SU-DHL-6 (cell line): ENCODE results near the gene C19orf81.

Experiments
- H2AFZ ChIP-seq: fragments of 200-600 bp; sonication (generic); 2 replicates; pipeline ENCODE4 v1.6.1; 2014; ENCODE audit warnings: low read depth, mild to moderate bottlenecking, moderate library complexity, mixed read lengths, antibody characterized with exemption, low read length; ENCODE audit not compliant: severe bottlenecking
- H3F3A ChIP-seq: fragments of 200-600 bp; shearing (Covaris generic); 2 replicates; pipeline ENCODE4 v1.6.0; 2016; ENCODE audit warnings: antibody characterized with exemption, mild to moderate bottlenecking; ENCODE audit not compliant: insufficient read depth
- H3K27ac ChIP-seq: fragments of 200-600 bp; sonication (generic); 2 replicates; pipeline ENCODE4 v1.5.1; 2016; ENCODE audit warnings: low read depth, mild to moderate bottlenecking, low read length, moderate library complexity, mixed read lengths
- H3K27me3 ChIP-seq: fragments of 200-600 bp; sonication (generic), shearing (Covaris generic); 2 replicates; pipeline ENCODE4 v1.6.0; 2014; ENCODE audit warnings: mild to moderate bottlenecking, low read length
- H3K36me3 ChIP-seq: fragments of 200-600 bp; sonication (generic); 2 replicates; pipeline ENCODE4 v1.6.1; 2014; ENCODE audit warnings: mild to moderate bottlenecking, low read length, mixed read lengths
- H3K4me2 ChIP-seq: fragments of 300-600, 200-600 bp; shearing (Covaris generic), sonication (generic); 2 replicates; pipeline ENCODE4 v1.6.0; 2014; ENCODE audit warnings: low read length, low read depth, mild to moderate bottlenecking; ENCODE audit not compliant: poor library complexity, severe bottlenecking
- H3K4me3 ChIP-seq: fragments of 200-600 bp; sonication (generic); 2 replicates; pipeline ENCODE4 v1.5.1; 2014; ENCODE audit warnings: antibody characterized with exemption, low read length, mild to moderate bottlenecking, mixed read lengths; ENCODE audit not compliant: insufficient read depth, poor library complexity, severe bottlenecking
- H3K79me2 ChIP-seq: fragments of 200-600 bp; sonication (generic); 2 replicates; pipeline ENCODE4 v1.6.1; 2014; ENCODE audit warnings: mild to moderate bottlenecking, low read length, moderate library complexity; ENCODE audit not compliant: insufficient read depth
- H3K9ac ChIP-seq: fragments of 200-600 bp; sonication (generic); 2 replicates; pipeline ENCODE4 v1.7.0; 2014; ENCODE audit warnings: mild to moderate bottlenecking, low read length
- H3K9me2 ChIP-seq: fragments of 200-600 bp; sonication (generic); replicated peaks from 2 replicates; pipeline ENCODE4 v1.6.1; 2014; ENCODE audit warnings: low read length; ENCODE audit not compliant: insufficient read depth
- H3K9me3 ChIP-seq: fragments of 200-600 bp; sonication (generic); 2 replicates; pipeline ENCODE4 v1.6.1; 2014; ENCODE audit warnings: low read length, mixed read lengths; ENCODE audit not compliant: insufficient read depth
- H4K20me1 ChIP-seq: fragments of 200-600 bp; sonication (generic); 2 replicates; pipeline ENCODE4 v1.6.1; 2014; ENCODE audit warnings: low read depth, mild to moderate bottlenecking, antibody characterized with exemption, low read length, moderate library complexity, mixed read lengths
- EZH2phosphoT487 ChIP-seq: fragments of 200-600 bp; sonication (generic), shearing (Covaris generic); conservative IDR thresholded peaks from 2 replicates; pipeline ENCODE4 v1.6.1; 2018; ENCODE audit warnings: mild to moderate bottlenecking, antibody characterized with exemption, low read length, moderate library complexity, mixed read lengths
- TF ChIP-seq, protein P1 (sequence below): fragments of 200-600 bp; sonication (generic); IDR thresholded peaks from one replicate; pipeline ENCODE4 v1.5.1; 2017; ENCODE audit warnings: antibody characterized with exemption, mild to moderate bottlenecking, low read length, moderate library complexity; ENCODE audit not compliant: insufficient read depth, poor library complexity, severe bottlenecking

C19orf81 gene

DNA sequence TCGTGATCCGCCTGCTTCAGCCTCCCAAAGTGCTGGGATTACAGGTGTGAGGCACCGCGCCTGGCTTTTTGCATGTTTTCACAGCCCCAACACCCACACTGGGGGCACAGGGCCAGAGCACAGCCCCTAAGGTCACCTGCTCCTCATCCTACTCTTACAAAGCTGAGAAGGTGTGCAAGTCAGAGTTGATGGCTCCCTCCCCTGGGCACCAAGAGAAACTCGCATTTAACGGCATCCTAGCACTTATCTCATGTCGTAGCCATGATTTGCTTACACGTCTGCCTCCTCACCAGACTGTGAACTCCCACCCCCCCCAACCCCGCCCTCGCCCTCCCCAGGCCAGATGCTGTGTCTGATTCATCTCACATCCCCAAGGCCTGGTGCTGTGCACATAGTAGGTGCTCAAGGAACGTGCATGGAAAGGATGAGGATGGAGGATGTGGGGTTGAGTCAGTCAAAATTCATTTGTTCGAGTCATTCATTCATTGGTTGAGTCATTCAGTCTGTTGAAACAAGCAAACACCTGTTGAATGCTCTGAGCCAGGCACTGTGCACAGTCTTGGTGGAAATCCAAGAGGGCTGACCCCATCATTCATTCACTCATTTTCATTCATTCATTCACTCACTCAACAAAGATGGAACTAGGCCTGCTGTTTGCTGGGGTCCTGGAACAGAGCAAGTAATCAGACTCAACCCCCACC lies 59.1 kb downstream of the C19orf81 start:
- Histone ChIP-seq H3K9me2 (no peaks in the 10 kb centered on the region), H4K20me1 (no peaks in the 10 kb centered on the region), H3K27me3 (no peaks in the 10 kb centered on the region), H3K36me3 (no peaks in the 10 kb centered on the region), H3K4me3 (no peak overlapping the region), H3F3A (no peaks in the 10 kb centered on the region), H3K4me2 (no peak overlapping the region), H3K9me3 (no peaks in the 10 kb centered on the region), H3K79me2 (no peaks in the 10 kb centered on the region), H3K9ac (no peak overlapping the region), H3K27ac (no peak overlapping the region), H2AFZ (no peak overlapping the region)
- TF ChIP-seq, protein P1, sequence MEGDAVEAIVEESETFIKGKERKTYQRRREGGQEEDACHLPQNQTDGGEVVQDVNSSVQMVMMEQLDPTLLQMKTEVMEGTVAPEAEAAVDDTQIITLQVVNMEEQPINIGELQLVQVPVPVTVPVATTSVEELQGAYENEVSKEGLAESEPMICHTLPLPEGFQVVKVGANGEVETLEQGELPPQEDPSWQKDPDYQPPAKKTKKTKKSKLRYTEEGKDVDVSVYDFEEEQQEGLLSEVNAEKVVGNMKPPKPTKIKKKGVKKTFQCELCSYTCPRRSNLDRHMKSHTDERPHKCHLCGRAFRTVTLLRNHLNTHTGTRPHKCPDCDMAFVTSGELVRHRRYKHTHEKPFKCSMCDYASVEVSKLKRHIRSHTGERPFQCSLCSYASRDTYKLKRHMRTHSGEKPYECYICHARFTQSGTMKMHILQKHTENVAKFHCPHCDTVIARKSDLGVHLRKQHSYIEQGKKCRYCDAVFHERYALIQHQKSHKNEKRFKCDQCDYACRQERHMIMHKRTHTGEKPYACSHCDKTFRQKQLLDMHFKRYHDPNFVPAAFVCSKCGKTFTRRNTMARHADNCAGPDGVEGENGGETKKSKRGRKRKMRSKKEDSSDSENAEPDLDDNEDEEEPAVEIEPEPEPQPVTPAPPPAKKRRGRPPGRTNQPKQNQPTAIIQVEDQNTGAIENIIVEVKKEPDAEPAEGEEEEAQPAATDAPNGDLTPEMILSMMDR = no peak
- TF ChIP-seq EZH2phosphoT487 = no peak
